ENCODE results near the gene GLI2.

Gene GLI2

DNA sequence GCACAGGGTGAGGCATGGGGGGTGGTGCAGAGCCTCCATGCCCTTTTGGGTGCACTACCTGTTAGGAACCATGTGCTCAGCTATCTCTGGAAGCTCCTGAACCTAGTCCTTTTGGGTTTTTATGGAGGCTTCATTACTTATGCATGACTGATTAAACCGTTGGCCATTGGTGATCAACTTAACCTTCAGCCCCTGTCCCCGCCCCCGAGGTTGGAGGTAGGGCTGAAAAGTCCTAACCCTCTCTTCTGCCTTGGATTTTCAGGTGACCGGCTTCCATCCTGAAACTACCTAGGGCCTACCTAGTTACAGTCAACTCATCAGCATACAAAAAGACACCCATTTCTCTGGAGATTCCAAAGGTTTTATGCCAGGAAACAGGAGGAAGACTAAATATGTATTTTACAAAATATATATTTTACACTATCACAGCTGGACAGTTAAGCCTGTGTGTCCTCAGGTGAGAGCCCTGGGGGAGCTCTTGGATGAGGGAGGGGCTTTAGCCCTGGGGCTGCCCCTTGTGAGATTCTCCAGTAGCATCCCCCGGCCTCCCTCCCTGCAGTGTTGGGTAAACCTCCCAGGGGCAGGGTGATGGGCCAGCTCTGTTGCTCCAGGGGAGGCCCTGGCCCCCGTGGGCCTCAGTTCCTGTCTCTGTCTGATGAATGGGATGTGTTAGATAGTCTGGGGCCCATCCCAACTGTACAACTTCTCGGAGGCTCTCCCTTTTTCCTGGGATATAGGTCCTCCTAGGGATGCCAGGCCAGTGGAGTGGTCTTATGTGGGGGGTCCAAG lies 24.1 kb downstream of the GLI2 start:
- DNase-seq = no peak

- no peak for DNase-seq
Observed at GRCh38 chr2:120760446-120761135, 24.9 kb downstream of the GLI2 start.

DNA sequence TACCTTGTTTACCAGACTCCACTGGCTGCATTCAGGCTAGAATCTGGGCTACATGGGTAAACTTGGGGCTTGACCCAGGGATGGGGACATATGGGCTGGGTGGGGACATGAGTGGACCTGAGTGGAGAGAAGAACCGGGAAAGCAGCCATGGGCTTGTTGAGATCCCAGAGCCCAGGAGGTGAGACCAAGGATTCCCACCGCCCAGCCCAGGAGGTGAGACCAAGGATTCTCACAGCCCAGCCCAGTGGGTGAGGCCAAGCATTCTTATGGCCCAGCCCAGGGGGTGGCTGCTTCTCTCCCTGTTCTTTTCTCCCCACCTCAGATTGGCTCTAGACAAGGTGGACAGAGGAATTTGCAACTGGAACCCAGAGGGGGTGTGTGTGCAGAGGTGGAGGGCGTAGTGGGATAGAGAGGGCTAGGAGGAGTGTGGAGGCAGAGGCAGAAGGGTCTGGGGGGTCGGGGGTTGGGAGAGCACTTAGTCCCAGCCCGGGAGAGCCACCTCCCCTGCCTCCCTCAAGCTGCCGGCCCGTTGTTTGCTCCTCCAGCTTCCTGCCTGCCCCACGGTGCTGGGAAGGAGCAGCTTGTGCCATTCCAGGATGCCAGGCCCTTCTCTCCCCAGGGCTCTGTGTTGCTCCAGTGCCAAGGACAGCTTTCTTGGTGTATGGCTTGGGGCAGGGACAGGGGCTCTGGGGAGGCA lies 25.6 kb downstream of the GLI2 start:
- DNase-seq = no peak

DNA sequence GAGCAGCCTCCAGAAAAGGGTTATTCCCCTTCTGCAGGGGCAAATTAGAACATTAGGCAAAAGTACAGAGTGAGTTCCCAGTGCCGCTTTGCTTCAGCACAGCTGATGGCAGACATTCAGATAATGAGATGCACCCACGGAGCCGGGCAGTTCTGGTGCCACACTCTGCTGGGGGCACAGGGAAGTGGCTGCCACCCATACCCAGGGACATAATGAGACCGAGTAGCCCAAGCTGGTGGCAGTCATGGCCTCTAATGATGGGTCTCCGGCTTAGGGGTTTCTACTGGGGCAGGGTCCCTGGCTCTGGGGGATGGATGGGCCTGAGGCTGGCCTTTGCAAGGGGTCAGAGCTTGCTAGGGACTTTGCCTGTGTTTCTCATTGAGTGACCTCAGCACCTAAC lies 26.2 kb downstream of the GLI2 start:
- no peak for DNase-seq

DNA sequence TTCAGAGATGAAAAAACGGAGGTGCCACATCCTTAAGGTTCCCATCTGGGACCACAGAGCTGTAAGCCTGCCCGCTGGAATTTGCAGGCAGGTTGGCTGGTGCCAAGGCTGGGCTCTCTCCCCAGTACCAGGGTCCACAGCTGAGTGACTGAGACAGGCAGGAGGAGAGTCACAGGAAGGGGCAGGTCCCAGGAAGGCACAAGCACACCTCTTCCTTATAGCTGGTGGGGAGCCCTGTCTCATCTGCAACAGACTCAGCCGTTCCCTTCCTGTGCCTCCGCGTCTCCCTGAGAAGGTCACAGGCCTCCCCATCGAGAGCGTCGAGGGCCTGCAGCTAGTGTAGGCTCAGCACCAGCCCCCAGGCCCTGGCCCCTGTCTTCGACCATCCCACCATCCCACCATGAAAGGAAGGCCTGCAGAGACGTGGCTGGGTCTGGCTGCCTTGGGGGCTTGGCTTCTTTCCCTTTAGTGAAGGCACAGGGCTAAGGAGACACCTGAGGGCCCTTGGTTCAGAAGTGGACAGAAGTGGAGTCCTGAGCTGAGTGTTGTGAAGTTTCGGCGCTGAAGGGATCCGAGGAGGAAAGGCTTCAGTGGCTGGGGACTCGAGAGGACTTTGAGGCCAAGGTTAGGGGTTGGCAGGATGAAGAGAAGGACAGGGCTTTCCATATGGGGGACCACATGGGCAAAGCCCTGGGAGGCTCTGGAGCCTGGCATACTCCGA lies 26.8 kb downstream of the GLI2 start:
- no peak for DNase-seq

DNA sequence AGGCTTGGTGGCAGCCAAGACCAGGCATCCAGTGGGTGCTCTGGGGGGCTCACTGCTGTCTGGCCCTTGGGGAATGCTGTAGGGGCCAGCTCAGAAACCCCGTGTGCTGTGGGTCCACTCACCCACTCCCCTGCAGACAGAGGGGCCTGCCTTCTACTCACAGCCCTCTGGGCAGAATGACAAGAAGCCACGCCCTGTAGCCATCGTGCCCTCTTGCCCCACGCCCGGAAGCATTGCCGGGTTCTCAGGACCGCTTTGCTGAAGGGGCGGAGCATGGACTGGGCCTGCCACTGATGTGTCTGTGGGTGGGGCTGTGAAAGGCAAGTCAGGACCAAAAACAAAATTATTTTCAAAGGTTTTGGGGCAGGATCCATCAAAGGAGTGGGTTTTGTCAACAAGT lies 27.8 kb downstream of the GLI2 start:
- no peak for DNase-seq

GRCh38 chr2:120763931-120764330 lies 28.3 kb downstream of the GLI2 start:
- DNase-seq = no peak

- DNase-seq = no peak
Observed at GRCh38 chr2:120764492-120764891, 28.8 kb downstream of the GLI2 start.

DNA sequence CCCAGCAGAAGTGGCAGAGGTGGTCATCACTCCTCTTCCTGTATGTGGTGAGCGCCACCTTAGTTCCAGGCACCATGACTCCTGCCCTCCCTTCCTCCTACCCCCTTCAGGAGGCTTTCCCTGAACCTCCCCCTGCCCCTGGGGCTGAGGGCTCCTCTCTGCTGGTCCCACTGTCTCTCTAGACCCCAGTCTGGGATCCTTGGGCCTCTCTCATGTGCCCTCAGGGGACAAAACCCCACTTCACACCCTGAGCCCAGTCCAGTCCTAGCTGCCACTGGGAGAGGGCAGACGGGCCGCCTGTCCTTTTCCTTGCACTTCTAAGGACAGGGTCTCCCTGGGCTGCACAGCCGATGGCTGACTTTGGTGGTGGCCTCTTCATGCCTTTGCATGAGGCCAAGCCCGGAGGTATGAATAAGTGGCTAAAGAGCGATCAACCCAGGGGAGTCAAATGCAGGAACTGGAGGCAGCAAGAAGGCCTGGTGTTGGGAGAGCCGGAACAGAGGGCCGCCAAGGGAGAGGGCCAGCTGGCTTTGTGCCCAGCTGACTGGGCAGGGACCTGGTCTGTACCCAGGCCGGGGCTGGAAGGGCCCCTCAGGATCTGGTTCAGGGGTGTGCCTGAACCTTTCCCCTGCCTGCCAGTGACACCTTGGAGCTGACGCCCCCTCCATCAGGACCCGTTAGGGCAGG lies 29.5 kb downstream of the GLI2 start:
- no peak for DNase-seq

GRCh38 chr2:120765678-120766469 lies 30.2 kb downstream of the GLI2 start:
- no peak for DNase-seq

- DNase-seq = no peak
Observed at GRCh38 chr2:120766470-120767351, 31.0 kb downstream of the GLI2 start.

DNA sequence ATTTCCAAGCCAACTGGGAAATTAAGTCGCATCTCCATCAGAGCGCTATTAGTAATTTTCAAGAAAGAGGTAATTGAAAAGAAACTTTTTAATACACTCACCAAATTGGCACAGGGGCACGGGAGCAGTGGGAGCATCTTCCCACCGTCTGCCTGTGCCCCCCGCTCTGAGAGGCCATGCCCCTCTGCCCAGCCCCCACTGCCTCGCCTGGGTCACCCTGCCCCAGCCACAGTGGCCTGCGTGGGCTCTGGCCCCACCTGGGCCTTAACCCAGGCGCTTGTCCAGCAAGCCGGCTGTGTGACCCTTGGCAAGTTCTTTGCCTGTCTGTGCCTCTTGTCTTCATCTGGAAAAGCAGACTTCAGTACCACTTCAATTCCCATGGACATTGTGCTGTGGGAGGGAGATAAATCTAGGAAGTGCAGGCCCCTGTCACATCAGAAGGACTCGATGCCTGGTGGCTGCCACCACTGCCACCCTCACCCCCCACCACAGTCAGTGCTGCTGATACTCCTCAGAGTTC lies 31.9 kb downstream of the GLI2 start:
- no peak for DNase-seq

- DNase-seq = no peak
Observed at GRCh38 chr2:120768112-120769048, 32.7 kb downstream of the GLI2 start.

DNA sequence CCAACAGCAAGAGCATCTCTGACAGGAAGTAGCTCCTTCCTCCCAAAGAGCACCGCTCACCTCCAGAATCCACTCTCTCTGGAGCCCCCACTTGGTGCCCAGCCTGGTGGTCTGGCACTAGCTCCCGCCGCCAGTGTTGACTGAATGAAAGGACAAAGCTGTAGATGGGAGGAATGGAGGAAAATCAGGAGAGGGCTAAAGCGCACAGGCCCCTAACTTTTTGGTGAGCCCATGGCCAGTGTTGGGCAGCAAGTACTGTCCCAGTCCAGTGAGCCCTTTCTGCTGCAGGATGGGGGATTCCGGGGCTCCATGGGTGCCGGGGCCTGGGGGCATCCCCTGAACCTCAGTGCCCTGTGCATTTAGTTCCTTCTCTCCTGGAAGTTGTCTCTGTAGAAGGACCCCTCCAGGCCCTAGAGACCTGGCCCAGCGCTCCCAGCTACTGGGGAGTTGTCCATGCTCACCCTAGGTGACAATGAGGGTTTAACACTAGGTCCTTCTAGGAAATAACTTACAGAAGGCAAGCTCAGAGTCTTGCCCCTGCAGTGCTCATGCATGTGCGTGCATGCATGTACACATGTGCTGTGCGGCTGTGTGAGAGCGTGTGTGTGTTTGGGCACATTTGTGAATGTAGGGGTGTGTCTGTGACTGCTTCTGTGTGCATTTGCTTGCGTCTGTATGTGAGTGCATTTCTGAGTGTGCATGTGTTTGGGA lies 33.6 kb downstream of the GLI2 start:
- DNase-seq = no peak

DNA sequence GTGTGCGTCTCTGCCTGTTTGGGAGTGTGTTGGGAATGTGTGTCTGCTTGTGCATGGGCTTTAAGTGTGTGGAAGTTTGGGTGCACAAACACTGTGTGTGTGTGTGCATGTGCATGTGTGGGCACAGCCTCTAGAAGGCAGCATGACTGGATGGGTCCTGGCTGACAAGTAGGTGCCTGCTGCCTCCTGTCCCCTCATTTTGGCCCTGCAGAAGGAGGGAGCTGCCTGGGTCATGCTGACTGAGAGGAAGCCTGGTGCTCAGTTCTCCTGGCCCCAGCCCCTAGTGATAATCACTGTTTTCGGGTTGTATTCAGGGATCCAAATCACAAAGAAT lies 34.1 kb downstream of the GLI2 start:
- DNase-seq = no peak

- DNase-seq = no peak
Observed at GRCh38 chr2:120770176-120770575, 34.5 kb downstream of the GLI2 start.

DNA sequence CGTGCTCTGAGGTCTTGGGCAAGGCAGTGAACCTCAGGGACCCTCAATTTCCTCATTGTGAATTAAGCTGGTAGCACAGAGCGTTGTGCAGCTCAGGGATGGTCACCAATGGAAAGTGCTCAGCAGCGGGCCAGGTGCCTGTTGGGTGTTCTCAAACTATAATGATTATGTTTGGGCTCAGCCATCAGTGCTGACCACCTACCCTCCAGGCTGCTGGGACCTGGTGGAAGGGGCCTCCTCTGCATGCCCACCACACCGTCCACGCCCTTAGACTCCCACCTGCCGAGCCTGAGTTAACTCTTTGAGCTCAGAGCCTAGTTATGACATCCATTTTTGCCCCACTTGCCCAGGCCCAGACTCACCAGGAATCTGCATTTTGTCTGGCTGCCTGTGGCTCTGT lies 35.0 kb downstream of the GLI2 start:
- no peak for DNase-seq

DNA sequence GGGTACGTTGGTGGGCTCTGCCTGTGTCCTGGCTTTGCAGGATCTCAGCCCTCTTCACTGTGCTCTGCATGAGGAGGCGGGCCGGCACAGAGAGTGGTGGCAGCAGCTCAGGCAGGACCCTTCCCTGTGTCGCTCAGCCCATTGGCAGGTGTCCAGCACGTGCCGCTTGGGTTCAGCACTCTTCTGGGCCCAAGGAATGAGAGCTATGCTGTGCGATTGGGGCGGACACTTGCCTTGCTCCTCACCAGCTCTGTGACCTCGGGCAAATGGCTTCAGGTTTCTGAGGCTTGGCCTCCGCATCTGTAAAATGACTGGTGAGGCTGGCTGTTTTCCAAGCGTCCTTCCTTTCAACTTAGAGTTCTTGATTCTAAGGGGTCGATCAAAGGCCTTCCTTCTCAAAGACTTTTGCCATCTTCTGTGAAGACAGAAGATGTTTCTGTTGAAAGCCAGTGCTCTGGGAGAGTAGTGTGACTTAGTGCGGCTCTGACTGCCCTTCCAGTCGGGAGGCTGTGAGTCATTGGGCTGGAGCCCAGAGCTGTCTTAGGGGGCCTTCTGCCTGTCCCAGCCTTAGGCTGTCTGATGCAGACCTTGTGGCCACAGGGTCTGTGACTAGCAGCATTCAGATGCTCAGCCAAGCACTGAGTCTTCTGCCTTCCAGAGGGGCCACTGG lies 35.6 kb downstream of the GLI2 start:
- DNase-seq = no peak
